ENCODE measurements around the gene RUVBL2. TPM values are rescaled to one million over a fixed set of nuclear protein-coding genes. Genes with fewer than 3 reads are reported as not detected.
"Not testable (repeated sequence)": the region's sequence is repeated elsewhere in the genome, so short reads cannot be mapped to it uniquely, and the experiment has no call there.

The RUVBL2 gene
- total and polyA plus RNA-seq, 9 donors = 11.4 to 101 (median 53.4) TPM

DNA sequence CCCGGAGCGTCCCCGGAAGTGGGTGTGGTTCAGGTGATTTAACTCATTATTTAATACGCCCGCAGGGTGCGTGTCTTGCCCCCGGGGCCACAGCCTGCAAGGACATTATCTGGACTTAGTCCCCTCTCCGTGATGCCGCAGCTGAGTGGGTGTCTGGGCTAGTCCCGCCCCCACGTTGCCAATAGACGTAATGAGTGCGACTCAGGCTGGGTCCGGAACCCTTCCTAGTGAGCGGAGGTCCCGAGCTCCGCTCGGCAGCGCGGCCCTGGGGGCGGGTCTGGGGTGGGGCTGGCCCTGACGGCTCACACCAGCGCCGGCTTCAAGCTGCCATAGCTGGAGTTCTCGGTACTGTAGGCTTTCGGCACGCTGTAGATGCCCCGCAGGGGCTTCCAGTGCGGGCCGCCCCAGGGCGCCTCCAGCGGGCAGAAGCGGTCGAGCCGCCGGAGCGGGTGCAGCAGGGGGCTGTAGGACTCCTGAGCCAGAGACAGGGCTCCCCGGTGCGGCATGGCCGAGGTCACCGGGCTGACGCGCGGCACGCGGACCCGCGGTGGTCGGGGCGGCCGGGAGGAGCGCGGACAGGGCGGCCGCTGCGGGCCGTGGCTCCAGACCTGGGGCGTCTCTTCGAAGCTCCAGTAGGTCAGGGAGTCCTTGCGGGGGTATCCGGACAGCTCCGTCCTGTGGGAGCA lies 24.1 kb downstream of the RUVBL2 start:
- H3K36me3 ChIP-seq = no peaks in the 10 kb centered on the region
- TF ChIP-seq POLR2A (IDR thresholded peaks at IDR 0.05) = no peak
- TF ChIP-seq, protein P1, sequence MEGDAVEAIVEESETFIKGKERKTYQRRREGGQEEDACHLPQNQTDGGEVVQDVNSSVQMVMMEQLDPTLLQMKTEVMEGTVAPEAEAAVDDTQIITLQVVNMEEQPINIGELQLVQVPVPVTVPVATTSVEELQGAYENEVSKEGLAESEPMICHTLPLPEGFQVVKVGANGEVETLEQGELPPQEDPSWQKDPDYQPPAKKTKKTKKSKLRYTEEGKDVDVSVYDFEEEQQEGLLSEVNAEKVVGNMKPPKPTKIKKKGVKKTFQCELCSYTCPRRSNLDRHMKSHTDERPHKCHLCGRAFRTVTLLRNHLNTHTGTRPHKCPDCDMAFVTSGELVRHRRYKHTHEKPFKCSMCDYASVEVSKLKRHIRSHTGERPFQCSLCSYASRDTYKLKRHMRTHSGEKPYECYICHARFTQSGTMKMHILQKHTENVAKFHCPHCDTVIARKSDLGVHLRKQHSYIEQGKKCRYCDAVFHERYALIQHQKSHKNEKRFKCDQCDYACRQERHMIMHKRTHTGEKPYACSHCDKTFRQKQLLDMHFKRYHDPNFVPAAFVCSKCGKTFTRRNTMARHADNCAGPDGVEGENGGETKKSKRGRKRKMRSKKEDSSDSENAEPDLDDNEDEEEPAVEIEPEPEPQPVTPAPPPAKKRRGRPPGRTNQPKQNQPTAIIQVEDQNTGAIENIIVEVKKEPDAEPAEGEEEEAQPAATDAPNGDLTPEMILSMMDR (IDR thresholded peaks at IDR 0.05) = no peak
- no peak for TF ChIP-seq EP300 (IDR thresholded peaks at IDR 0.05)
- no peaks in the 10 kb centered on the region for H3K27me3 ChIP-seq
- WGBS, 3 donors = 1 to 3% (median 1%) methylated on average over 17 to 62 of the region's 62 CpGs
- H3K4me1 ChIP-seq (ENCODE audit: insufficient read depth) = peaks cover 7% of the 10 kb centered on the region
- intact Hi-C loops (cut with DNase I) = no loop called here
- H3K27ac ChIP-seq = no peak overlapping the region
- H3K9me3 ChIP-seq = no peaks in the 10 kb centered on the region
- peak in 3 of 5 donors; percentile 29 to 62 (median 54) for DNase-seq
- peak overlapping the region; percentile 29 for H3K4me3 ChIP-seq

DNA sequence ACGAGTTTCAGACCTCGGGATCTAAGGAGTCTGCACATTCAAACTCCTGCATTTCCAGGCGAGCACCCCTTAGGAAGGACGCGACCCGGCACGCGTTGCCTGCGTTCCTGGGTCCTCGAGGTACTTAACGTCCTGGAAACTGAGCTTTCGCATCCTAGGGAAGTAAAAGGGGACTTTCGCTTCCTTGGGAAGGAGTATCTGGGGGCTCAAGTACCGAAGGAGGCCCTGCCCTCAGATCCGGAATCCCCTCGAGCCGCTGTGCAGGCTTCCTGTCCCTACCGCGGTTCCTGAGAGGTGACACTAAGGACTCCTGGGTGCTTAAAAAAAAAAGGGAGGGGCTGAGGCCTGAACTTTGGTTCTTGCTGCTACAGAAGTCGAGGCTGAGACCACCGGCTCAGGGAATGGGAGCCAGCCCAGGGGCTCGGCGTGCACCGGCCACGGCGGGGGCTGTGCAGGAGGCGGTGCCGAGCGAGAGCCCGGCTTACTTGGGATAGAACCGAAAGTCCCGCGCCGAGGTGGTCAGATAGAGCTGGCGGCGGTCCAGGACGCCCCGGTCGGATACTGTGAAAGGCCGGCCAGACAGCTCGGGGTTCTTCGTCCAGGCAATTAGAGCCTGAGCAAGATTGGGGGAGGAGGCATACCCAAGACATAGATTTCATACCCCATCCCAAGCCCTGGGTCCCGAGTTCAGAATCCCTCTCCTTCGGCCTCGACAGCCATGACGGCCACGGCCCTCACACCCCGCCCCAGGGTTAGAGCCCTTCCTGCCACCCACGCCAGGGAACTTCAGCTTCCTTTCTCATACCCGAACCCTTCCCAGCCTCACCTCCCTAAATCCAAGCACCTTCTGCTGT lies 24.9 kb downstream of the RUVBL2 start:
- peak overlapping the region; percentile 29 for H3K4me3 ChIP-seq
- H3K4me1 ChIP-seq (ENCODE audit: insufficient read depth); H3K36me3 ChIP-seq; intact Hi-C loops (cut with DNase I); H3K9me3 ChIP-seq; H3K27me3 ChIP-seq; H3K27ac ChIP-seq: not testable (repeated sequence)
- WGBS, 3 donors = 1 to 2% (median 1%) methylated on average over 49 to 50 of the region's 50 CpGs
- peak in 4 of 5 donors; percentile 44 to 71 (median 50) for DNase-seq

GRCh38 chr19:49019242-49019932 lies 25.7 kb downstream of the RUVBL2 start:
- H3K27ac ChIP-seq = no peak overlapping the region
- DNase-seq = peak; percentile 39 to 75 (median 52)
- H3K4me3 ChIP-seq = peak overlapping the region; percentile 29
- H3K9me3 ChIP-seq = no peaks in the 10 kb centered on the region
- H3K27me3 ChIP-seq = no peaks in the 10 kb centered on the region
- H3K4me1 ChIP-seq (ENCODE audit: insufficient read depth) = peaks cover 7% of the 10 kb centered on the region
- H3K36me3 ChIP-seq = no peaks in the 10 kb centered on the region
- intact Hi-C loops (cut with DNase I) = no loop called here
- no peak for TF ChIP-seq EP300 (IDR thresholded peaks at IDR 0.05)
- TF ChIP-seq, protein P1 (IDR thresholded peaks at IDR 0.05) = no peak
- TF ChIP-seq POLR2A (IDR thresholded peaks at IDR 0.05) = no peak
- 7 to 13% (median 8%) methylated on average over 30 to 41 of the region's 41 CpGs for WGBS, 3 donors

DNA sequence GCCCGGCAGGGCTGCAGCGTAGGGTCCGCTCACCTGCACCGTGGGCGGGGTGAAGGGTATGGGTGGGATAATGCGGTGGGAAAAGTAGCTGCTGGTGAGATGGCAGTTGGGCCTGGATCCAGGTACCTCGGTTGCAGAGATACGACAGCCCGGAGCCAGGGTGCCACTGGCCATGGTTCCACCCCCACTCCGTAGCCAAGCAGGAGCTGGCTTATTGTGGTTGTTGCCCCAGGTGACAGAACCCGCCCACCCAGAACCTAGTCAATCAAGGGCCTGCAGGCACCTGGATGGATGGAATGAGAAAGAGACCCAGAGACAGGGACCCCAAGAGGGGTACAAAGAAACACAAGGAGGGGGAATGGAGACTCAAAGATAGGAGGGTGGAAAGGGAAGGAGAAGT lies 26.7 kb downstream of the RUVBL2 start:
- H3K36me3 ChIP-seq = no peaks in the 10 kb centered on the region
- no peaks in the 10 kb centered on the region for H3K27me3 ChIP-seq
- no peaks in the 10 kb centered on the region for H3K9me3 ChIP-seq
- WGBS, 3 donors = 69 to 79% (median 73%) methylated on average over 11 of the region's 11 CpGs
- H3K27ac ChIP-seq = no peak overlapping the region
- TF ChIP-seq, protein P1 (IDR thresholded peaks at IDR 0.05) = no peak
- peaks cover 7% of the 10 kb centered on the region for H3K4me1 ChIP-seq (ENCODE audit: insufficient read depth)
- no peak overlapping the region for H3K4me3 ChIP-seq
- intact Hi-C loops (cut with DNase I) = no loop called here
- DNase-seq = no peak
